Hematopoietic multipotent progenitor cell treated with erythropoietin and hydrocortisone succinate and interleukin-3 and kit ligand, for 6 days (in vitro differentiated cells): ENCODE measurements around the gene ADAM29.
"Not testable (repeated sequence)": the region's sequence is repeated elsewhere in the genome, so short reads cannot be mapped to it uniquely, and the experiment has no call there.

Source experiments
- DNase-seq: peaks from one replicate; pipeline ENCODE4 v3.0.0-alpha.2; 2015

The ADAM29 gene

DNA sequence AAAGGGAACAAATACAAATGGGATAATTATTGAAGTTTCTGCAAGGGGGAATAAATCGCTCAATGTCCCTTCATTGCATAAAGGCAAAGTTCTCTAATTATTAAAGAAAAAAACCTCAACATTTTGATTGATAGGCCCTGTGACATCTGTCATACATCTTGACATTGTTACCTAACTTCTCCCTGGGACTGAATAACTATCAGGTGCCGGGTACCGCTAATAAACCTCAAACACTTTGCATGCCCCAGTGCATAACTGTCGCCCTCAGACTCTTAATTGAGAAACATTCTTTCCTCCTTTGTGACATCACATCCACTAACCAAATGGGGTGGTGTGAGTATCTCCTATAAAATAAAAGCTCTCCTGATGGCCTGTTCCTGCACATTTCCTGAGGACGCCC, at the start of gene ADAM29:
Gene ADAM29, plus strand, starts transcription at position 301 of the 400 bp plus-strand sequence. CDS start 57,168 bp downstream, outside the sequence.
- no peak for DNase-seq

DNA sequence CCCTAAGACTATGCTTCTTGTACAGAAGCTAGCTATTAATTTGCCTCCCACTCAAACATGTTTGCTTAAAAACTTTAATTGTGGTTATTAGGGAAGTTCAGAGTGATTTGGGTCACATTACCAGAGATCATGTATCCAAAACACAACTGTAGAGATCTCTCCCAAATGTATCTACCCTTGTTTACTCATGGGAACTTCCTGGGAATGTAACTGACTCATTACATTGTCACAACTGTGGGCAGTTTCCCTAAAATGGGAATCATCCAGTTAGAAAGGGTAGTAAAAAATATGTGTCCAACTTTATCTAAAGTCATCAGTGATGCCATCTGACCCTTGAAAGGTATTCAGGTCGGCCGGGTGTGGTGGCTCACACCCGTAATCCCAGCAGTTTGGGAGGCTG, 48.8 kb upstream of the ADAM29 start:
- no peak for DNase-seq

DNA sequence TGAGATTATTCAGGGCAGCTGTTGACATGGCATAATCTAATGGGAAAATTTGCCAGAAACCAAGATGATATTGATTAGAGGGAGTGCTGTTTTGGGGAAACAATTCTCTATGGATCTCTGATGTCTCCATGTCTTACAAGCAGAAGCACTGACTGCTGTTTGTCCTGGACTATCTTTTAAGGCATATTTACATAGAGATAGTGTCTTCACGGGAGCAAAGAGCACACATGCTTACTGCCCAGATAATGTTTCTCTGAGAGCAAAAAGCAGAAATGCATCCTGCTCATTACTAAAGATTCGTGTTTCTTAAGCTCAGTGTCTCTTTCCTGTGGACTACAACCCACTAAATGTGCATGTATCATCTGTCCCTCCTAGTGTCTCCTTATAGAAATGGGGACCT, 47.8 kb upstream of the ADAM29 start:
- DNase-seq, result no peak

DNA sequence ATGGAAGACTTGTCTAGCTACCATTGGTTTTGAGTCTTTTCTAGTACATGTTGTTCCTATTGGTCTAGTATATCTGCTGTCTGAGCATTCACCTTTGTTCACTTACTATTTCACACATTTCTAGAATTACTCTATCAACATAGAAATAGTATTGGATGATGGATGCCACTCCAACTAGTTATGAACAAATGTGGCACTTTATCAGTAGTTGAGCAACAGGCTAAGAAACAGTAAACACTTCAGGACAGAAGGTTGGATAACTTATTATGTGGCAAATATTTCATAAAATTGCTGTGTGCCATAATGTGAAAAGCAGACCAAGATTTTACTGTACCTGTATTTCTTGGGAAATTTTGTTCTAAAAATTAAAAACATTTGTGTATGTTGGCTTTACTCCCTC, 46.8 kb upstream of the ADAM29 start:
- no peak for DNase-seq

DNA sequence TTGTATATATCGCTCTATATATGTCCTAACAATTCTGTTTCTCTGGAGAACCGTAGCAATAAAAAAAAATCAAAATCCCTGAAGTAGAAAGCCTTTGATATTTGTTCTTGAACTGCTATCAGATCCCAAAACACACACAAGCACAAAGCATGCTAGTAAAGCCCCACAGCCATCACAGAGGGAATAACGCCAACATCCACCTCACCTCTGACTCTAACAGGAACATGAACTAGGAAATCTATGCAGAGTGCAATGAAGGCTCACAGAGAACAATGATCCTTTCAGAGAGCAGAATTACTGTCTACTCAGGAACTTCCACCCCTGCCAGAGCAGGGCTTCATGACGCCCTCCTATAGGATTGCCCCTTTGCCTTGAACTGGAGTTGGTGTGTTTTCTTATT, 45.0 kb upstream of the ADAM29 start:
- DNase-seq, result not testable (repeated sequence)

DNA sequence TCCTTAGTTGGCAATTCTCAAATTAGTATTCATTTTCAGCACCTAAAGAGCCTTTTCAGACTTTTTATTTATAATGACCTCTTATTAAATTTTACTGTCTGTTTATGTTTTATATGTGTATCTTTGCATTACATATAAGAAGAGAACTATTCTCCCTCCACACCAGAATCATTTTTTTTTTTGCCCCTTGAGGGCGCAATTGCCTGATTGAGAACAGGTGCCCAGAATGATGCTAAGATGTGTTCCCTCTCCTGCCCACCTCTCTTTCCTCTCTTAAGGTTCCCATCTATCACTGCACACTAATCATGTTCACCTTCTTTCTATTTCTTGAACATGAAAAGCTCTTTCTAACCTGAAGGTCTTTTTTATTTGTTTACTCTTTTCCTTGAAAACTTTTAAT, 44.2 kb upstream of the ADAM29 start:
- peak; percentile 9 for DNase-seq

DNA sequence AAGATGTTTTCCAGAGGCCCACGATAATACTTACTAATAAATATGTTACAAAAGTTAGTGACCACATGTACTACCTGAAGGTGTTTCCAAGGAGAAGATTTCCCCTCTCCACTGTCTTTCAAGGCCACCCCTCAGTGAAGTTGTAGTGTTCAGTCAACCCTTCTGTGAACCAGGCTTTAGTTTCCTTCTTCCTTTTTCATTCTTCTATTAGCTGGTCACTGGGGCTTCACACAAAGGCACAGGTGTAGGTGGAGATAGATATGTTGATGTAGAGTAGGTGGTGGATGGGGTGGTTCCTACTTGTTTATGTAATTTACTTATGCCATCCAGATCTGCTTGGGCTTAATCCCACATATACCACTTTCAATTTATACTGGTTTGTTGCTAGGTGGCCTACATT, 43.3 kb upstream of the ADAM29 start:
- no peak for DNase-seq

DNA sequence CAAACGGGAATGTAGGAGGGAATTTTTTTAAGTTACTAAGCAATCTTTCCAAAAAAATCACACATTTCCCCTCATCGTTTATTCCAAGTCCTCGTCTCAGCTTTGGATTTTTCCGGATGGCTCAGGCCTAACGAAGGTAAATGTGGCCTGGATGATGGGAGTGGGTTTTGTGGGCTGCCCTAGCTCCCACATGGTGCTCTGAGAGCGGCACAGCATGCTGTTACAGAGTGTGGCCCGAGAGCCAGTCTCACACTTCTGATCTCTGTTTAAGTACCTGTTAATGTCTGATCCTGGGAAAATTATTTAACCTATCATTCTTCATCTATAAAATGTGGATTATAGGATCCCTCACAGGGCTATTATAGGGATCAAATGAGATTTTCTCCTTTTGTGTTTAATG, 38.2 kb upstream of the ADAM29 start:
- DNase-seq, result no peak

DNA sequence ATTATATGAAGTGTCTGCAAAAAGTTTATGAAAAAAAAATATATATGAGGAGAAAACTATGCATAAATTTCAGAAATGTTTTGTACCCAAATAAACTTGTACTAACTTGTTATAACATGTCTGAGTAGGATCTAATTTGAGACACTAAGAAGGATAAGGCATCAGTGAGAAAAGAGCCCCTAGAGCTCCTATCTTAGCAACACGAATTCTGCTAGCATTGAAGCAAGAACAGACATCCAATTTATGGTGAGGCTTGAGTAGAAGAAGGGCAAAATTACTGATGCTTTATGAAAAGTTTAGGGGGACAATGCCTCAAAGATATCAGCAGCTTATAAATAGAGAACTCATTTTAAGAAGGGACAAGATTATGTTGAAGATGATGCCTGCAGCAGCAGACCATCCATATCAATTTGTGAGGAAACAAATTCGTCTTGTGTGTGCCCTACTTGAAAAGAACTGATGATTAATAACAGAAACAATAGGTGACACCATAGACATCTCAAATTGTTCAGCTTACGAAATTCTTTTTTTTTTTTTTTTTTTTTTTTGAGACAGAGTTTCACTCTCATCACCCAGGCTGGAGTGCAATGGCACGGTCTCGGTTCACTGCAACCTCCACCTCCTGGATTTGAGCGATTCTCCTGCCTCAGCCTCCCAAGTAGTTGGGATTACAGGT, 35.7 kb upstream of the ADAM29 start:
- no peak for DNase-seq

DNA sequence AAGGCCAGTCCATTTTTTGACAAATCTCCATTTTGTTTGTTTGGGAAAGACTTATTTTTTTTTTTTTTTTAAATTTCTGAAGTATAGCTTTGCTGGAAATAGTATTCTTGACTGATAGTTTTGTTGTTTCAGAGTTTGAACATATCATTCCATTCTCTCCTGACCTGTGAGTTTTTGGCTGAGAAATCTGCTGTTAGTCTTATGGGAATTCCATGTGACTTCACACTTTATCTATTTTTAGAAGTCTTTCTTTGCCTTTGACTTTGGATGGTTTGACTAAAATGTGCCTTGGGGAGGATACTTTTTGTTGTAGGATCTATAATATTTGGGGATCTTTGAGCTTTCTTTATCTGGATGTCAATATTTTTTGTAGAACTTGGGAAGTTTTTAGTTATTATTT, 10.7 kb upstream of the ADAM29 start:
- no peak for DNase-seq

DNA sequence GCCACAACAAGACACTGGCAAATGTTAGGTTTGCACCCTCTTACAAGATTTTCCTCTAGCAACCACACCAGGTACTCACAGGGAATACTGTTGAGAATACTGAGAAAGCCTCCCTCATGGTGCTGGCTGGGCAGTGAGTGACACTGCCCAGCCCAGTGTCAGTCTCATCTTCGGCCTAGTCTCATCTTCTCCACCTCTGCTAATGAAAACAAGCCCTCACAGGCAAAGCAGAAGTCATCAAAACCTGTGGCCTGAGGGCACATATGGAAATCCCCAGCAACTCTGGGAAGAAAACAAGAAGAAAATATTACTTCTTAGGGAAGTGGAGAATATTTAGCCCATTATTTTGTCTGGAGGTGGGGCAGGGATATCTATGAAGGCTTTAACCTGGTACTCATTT, 7.9 kb upstream of the ADAM29 start:
- DNase-seq, result no peak

DNA sequence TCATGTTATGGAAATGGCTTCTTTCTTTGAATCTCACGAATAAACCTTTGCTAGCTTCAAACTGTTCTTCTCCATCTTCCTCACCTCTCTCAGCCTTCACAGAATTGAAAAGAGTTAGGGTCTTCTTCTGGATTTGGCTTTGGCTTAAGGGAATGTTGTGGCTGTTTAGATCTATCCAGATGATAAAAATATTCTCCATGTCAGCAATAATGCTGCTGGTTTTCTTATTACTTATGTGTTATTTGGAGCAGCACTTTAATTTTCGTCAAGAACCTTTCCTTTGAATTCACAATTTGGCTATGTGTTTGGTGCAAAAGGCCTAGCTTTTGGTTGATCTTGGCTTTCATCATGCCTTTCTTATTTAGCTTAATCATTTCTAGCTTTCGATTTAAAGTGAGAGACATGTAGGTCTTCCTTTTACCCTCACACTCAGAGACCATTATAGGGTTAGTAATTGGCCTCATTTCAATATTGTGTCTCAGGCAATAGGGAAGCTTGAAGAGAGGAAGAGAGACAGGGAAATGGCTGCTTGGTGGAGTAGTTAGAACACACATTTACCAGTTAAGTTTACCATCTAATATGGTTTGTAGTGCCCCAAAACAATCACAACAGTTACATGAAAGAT, 5.1 kb upstream of the ADAM29 start:
- DNase-seq, result no peak

DNA sequence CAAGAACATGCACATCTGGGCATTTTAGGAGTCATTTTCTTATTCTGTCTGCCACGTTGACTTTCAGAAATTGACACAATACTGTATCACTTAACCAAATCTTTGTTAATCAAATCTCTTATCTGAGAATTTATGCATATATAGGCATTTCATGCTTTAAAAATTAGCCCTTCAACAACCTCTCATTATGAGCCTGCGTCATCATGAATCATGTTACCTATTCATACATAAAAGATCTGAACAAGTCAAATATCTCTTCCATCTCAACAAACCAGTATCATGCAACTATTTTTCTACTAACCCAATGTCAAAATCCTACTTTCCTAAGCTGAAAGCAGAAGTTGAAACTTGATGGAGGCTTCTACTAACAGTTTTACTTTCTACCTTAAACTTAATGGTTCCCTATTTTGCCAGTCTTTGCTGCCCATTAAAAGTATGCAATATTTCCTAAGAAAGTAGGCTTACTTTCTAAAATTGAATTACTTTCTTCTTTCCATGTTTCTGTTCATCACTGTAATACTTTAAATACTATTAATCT, 1.8 kb downstream of the ADAM29 start:
- DNase-seq, result no peak

DNA sequence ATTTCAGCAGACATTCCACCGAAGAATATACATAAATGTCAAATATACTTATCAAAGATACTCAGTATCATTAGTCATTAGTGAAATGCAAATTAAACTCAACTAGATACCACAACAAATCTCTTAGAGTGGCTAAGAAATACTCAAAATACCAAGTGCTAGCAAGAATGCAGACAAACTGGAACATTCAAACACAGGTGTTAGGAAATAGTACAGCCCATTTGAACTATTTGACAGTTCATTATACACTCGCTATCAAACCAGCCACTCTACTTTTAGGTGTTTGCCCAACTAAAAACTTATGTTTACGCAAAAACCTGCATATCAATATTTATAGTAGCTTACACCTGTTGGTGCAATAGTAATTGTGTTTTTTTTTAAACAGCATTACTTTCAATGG, 8.8 kb downstream of the ADAM29 start:
- DNase-seq, result no peak

DNA sequence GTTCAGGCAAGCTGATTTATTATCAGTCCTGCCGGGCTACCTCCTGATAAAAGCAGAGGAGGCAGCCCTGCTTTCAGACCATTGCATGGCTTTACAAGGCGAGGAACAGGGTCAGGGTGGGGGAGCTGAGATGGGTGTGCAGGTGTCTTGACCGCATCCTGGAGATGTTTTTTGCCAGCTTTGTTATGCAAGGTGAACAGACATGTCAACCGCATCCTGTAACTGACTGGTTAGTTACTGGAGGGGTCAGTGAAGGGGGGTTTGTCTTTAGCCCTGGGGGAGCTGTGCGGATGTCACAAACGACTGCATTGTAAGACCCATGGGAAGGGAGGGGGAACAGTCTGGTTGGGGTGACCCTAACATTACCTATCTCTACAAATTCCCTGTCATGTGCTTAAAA, 10.0 kb downstream of the ADAM29 start:
- DNase-seq, result no peak

DNA sequence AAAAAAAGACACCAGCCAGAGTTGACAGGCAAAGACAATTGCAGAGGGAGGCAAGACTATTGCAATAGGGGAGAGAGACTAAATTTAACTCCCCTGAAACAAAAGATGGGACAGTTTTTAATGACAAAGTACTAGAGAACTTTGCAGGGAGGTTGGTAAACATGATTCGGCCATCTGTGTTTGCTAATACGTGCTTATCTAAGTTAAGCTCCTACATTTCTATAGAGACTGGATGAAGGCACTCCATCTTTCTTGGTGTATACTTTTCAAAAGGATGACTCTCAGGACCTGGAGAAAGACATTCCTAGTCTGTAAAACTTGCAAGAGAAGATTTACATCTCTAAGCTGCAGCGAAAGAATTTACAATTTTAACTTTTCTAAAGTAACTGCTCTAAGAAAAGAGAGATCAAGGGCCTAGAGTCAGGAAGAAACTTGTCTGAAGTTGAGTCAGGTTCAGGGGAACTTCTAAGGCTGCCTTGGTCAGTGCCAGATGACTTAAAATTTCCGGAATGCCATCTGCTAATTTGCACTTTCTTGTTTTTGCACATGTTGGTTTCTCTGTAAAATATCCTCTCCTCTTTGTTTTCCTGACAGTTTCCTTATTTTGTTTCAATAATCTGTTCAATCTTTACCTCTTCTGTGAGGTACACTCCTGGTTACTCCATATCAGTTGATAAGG, 10.6 kb downstream of the ADAM29 start:
- DNase-seq, result no peak

DNA sequence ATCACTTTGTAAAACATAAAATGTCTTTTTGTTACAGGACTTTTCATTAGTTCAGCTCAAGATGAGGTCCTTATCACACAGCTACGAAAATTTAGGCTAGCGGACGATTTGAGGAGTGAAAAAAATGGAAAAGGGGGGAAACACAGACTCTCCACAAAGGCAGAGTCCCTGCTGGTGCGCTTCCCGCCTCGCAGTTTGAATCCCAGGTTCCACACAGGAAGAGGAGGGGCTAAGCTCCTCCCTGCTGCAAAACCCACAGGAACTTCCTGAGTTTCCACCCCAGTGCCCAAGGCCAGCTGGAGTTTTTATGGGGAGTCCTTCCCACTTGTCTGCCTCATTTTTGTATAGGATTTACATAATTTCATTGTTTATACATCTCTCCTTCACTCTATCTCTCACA, 11.2 kb downstream of the ADAM29 start:
- no peak for DNase-seq

DNA sequence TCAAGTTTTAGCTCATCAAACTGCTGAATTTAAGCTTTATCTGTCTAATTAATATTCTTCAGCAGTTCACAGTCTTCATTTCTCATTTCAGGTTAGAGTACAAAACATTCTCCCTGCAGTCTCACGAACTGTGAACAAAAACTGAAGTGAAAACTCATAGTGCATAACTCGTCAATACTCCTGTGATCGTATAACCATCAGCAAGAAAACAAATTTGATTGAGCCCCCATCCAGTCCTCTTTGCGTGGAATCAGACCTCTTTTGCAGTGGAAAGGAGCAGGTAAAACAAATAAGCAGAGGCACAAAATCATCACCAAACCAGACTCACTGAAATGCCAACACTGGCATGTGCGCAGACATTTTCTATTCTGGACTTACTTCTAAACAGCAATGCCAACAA, 12.7 kb downstream of the ADAM29 start:
- no peak for DNase-seq

DNA sequence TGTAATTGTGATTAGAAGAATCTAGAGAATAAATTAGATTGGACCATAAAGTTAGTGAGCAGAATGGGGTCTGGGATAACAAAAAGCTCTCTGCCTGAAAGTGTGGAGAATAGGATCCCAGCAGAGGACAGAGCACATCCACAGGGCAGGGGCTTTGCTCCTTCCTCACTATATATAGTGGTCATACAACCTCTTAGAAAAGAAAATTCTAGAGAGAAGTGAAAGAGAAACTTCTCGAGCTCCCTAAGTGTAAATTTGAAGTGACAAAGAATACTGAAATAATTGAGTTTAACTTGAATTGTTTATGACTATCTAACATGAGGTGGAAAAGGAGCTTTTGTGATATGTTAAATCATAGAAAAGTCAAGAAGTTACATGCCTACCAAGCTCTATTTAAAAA, 14.9 kb downstream of the ADAM29 start:
- DNase-seq, result no peak

DNA sequence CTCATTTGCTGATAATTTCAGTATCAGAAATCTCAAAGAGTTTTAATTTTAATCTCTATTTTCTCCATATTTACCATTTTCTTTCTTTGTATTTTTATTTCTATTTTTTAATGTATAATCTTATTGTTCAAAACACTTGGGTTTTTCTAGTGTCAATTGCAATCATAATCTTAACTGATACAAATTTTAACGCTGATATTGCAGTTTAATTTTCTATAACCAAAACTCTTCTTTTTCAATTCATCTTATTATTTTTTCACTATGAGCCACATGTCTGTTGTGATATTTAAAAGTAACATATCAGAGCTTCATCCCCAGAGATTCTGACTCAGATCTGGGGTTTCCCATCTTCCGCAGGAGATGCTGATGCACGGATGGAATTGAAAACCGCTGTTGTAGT, 16.2 kb downstream of the ADAM29 start:
- no peak for DNase-seq

DNA sequence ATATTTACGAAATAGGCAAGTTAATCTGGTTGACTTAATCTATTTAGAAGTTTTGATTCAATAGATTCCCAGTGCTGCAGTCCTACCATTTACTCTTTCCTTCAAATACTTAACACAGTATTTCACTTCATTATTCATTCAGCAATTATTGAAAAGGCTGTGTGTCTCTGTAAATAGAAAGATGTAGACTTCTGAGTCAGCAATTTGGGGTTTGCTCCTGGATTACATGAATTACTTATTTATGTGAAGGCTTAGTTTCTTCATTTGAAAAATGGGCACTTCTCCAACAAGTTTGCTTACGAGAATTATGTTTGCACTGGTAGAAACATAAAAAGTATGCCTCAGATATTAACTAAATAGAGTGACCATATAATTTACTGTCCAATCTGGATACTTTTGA, 17.4 kb downstream of the ADAM29 start:
- DNase-seq, result no peak

DNA sequence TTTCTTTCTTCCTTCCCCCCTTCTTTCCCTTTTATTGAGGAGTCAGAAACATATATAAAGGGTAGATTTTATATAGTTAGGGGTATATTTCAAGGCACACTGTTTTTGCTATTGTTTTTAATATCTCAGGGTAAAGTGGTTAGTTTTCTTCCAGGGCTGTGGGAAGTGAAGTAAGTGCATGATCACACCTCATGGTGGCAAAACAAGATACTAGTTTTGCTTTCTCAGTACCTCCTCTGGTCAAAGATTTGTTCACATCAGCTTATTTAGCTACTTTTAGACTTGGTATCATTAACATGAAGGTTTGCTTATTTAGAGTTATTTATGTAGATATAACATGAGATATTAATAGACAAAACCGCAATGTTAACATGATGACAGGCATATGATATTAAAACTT, 21.8 kb downstream of the ADAM29 start:
- DNase-seq, result no peak

DNA sequence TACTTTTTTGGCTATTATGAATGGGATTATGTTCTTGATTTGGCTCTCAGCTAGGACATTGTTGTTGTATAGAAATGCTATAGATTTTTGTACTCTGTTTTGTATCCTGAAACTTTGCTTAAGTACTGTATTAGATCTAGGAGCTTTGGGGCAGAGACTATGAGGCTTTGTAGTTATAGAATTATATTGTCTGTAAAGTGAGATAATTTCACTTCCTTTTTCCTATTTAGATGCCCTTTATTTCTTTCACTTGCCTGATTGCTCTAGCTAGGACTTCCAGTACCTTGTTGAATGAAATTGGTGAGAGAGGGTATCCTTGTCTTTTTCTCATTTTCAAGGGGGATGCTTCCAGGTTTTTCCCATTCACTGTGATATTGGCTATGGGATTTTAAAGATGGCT, 28.1 kb downstream of the ADAM29 start:
- no peak for DNase-seq

DNA sequence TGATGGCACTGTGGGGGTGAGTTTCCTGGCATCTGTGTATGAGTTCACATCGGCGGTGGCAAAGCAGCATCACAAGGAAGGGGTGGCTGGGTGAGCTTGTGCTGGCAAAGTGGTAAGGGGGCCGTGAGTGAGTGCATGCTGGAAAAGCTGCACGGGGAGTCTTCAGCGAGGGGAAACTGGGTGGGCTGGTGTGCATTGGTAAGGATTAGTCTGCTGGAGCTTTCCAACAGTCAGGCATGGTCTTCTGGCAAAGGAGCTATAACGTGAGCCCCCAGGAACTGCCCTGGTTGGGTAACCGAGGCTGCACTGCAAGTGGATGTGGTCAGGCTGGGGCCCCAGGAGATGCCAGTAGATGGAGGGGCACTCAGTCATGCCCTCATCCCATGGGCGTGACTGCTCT, 30.7 kb downstream of the ADAM29 start:
- DNase-seq, result no peak
